DND-41 (cell line): ENCODE data around the gene ZNF22.

ENCODE experiments used
- ATAC-seq: fragments of 200-7000 bp; cut with Tn5 transposase; 3 replicates; pipeline ENCODE4 v1.9.1; 2021; ENCODE audit warnings: low read depth; ENCODE audit not compliant: insufficient read depth
- DNase-seq: peaks from one replicate; pipeline ENCODE4 v3.0.0-alpha.2; 2020
- H2AFZ ChIP-seq: 2 replicates; pipeline ENCODE4 v1.6.0; 2012; ENCODE audit warnings: low read depth, low read length
- H3K27ac ChIP-seq: 2 replicates; pipeline ENCODE4 v1.5.1; 2012; ENCODE audit warnings: low read length, inconsistent platforms
- H3K27me3 ChIP-seq: fragments of 200-600 bp; sonication (generic); 2 replicates; pipeline ENCODE4 v1.6.0; 2012; ENCODE audit warnings: low read length, mild to moderate bottlenecking, inconsistent platforms; ENCODE audit not compliant: insufficient read depth, poor library complexity
- H3K36me3 ChIP-seq: 2 replicates; pipeline ENCODE4 v1.5.1; 2012; ENCODE audit warnings: low read length, inconsistent platforms; ENCODE audit not compliant: insufficient read depth
- H3K4me1 ChIP-seq: 2 replicates; pipeline ENCODE4 v1.5.1; 2012; ENCODE audit warnings: mild to moderate bottlenecking, low read length; ENCODE audit not compliant: insufficient read depth
- H3K4me2 ChIP-seq: 2 replicates; pipeline ENCODE4 v1.6.0; 2012; ENCODE audit warnings: mild to moderate bottlenecking, moderate library complexity, low read length, inconsistent platforms; ENCODE audit not compliant: insufficient read depth
- H3K4me3 ChIP-seq, 2 experiments: fragments of 200-600 bp in 1 of 2; shearing (Covaris generic) in 1 of 2; 2 replicates each; pipeline ENCODE4 v1.5.1; 2012 to 2016; ENCODE audit warnings: inconsistent platforms in 2 of 2, low read length in 2 of 2, mild to moderate bottlenecking in 2 of 2, low read depth in 1 of 2, moderate library complexity in 1 of 2
- H3K79me2 ChIP-seq: 2 replicates; pipeline ENCODE4 v1.6.0; 2012; ENCODE audit warnings: low read length, inconsistent platforms; ENCODE audit not compliant: insufficient read depth
- H3K9ac ChIP-seq: 2 replicates; pipeline ENCODE4 v1.6.0; 2012; ENCODE audit warnings: low read depth, mild to moderate bottlenecking, inconsistent platforms, low read length, moderate library complexity
- H3K9me3 ChIP-seq: 2 replicates; pipeline ENCODE4 v1.5.1; 2012; ENCODE audit warnings: low read length, moderate library complexity, mild to moderate bottlenecking, inconsistent platforms; ENCODE audit not compliant: insufficient read depth, severe bottlenecking
- H4K20me1 ChIP-seq: 2 replicates; pipeline ENCODE4 v1.6.0; 2012; ENCODE audit warnings: low read length; ENCODE audit not compliant: insufficient read depth
- EZH2 ChIP-seq: IDR thresholded peaks from 3 replicates; pipeline ENCODE4 v1.6.1; 2012; ENCODE audit warnings: borderline replicate concordance, low read depth, mild to moderate bottlenecking, moderate library complexity, low read length, inconsistent platforms; ENCODE audit not compliant: severe bottlenecking
- TF ChIP-seq, protein P1 (sequence below): IDR thresholded peaks from 2 replicates; pipeline ENCODE4 v1.5.1; 2012; ENCODE audit warnings: borderline replicate concordance, low read length, moderate library complexity, mild to moderate bottlenecking; ENCODE audit not compliant: poor library complexity, severe bottlenecking; ENCODE audit errors: extremely low read depth

The ZNF22 gene

DNA sequence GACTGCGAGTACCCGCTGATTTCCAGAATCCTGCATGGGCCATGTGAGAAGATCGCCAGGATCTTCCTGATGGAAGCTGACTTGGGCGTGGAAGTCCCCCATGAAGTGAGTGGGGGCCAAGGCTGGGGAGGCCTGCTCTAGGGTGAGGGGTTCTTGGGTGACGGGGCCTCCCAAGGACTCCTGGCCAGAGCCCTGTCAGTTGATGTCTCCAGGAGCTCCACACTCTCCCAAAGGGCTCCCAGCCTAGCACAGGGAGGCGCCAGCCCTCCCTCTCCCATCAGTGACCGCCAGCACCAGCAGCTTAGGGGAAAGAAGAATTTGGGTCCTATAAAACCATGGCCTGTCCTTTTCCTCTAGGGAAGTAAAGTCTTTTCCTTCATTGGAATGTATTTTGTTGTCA lies 9.8 kb upstream of the ZNF22 start:
- Histone ChIP-seq H4K20me1 (no peaks in the 10 kb centered on the region), H3K9me3 (no peaks in the 10 kb centered on the region), H3K4me3 (no peak overlapping the region), H3K4me1 (peaks cover 23% of the 10 kb centered on the region), H3K36me3 (no peaks in the 10 kb centered on the region), H3K79me2 (no peaks in the 10 kb centered on the region), H3K27me3 (no peaks in the 10 kb centered on the region), H3K4me2 (no peak overlapping the region), H3K27ac (no peak overlapping the region), H2AFZ (no peak overlapping the region), H3K9ac (no peak overlapping the region)
- no peak for ATAC-seq
- no peak for DNase-seq
- TF ChIP-seq EZH2, result no peak
- TF ChIP-seq, protein P1, sequence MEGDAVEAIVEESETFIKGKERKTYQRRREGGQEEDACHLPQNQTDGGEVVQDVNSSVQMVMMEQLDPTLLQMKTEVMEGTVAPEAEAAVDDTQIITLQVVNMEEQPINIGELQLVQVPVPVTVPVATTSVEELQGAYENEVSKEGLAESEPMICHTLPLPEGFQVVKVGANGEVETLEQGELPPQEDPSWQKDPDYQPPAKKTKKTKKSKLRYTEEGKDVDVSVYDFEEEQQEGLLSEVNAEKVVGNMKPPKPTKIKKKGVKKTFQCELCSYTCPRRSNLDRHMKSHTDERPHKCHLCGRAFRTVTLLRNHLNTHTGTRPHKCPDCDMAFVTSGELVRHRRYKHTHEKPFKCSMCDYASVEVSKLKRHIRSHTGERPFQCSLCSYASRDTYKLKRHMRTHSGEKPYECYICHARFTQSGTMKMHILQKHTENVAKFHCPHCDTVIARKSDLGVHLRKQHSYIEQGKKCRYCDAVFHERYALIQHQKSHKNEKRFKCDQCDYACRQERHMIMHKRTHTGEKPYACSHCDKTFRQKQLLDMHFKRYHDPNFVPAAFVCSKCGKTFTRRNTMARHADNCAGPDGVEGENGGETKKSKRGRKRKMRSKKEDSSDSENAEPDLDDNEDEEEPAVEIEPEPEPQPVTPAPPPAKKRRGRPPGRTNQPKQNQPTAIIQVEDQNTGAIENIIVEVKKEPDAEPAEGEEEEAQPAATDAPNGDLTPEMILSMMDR, result no peak

DNA sequence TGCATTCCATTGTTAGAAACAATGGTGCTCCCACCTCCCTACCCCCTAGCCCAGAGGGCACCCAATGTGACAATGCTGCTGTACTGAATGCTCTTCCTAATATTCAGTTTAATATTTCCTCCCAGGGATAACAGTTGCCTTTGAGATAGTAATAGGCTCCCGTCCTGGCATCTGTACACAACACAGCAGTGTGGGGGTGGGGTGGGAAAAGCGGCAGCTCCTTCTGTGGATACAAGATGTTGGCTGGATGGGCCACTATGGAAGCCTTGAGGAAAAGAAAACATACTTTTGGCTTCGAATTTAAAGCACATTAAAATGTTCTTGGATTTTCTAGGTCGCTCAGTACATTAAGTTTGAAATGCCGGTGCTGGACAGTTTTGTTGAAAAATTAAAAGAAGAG lies 9.2 kb upstream of the ZNF22 start:
- H3K4me2 ChIP-seq, result no peak overlapping the region
- H3K27me3 ChIP-seq, result no peaks in the 10 kb centered on the region
- H2AFZ ChIP-seq, result no peak overlapping the region
- H3K79me2 ChIP-seq, result no peaks in the 10 kb centered on the region
- H3K4me1 ChIP-seq, result peaks cover 29% of the 10 kb centered on the region
- ATAC-seq, result no peak
- no peak for DNase-seq
- H3K27ac ChIP-seq, result no peak overlapping the region
- H3K9ac ChIP-seq, result no peak overlapping the region
- no peak overlapping the region for H3K4me3 ChIP-seq
- TF ChIP-seq EZH2, result no peak
- TF ChIP-seq, protein P1, result no peak
- H4K20me1 ChIP-seq, result no peaks in the 10 kb centered on the region
- no peaks in the 10 kb centered on the region for H3K9me3 ChIP-seq
- H3K36me3 ChIP-seq, result no peaks in the 10 kb centered on the region

DNA sequence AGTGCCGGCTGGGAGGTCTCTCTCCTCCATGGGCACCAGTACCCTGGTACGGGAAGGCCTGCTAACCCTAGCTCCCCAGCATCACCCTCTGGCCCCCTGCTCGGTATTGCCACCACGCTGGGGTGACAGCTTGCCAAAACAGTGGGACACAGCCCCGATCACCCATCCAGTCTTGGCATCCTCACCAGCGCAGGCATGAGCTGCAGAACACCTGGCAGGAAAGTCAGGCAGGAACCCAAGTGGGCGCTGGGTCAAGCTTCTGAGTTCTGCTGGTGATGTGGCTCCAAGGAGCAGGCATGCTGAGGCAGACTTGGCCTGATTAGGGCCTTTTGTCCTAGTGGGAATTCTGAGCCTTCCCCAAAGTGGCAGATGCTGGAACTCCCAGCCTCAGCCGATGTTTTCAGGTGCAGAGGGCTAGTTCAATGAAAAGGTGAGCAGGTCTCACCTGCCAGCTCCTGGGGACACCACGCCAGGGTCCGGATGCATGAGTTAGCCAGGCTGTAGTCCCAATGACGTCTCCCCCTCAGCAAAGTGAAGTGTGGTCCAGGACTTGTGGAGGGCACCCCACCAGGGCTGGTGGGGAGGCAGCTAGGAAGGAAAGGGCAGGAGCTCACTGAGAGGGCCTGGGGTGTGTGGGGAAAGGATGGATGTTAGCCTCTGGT lies 8.5 kb upstream of the ZNF22 start:
- H3K27me3 ChIP-seq, result no peaks in the 10 kb centered on the region

More for the DNA sequence above, 8.5 kb upstream of the ZNF22 start:
- no peak overlapping the region; the same call in 1 of the 2 replicates for H3K27ac ChIP-seq
- no peaks in the 10 kb centered on the region for H3K36me3 ChIP-seq
- H3K79me2 ChIP-seq, result no peaks in the 10 kb centered on the region
- peak; percentile 3 for DNase-seq
- no peak for ATAC-seq
- no peak overlapping the region for H3K9ac ChIP-seq
- no peak overlapping the region for H2AFZ ChIP-seq
- H3K4me2 ChIP-seq, result no peak overlapping the region
- no peaks in the 10 kb centered on the region for H4K20me1 ChIP-seq
- TF ChIP-seq, protein P1, result no peak
- TF ChIP-seq EZH2, result no peak
- H3K4me1 ChIP-seq, result peaks cover 36% of the 10 kb centered on the region
- H3K4me3 ChIP-seq, result no peak overlapping the region
- H3K9me3 ChIP-seq, result no peaks in the 10 kb centered on the region
